ENCODE measurements around the gene SGPP2. TPM values are rescaled to one million over a fixed set of nuclear protein-coding genes. Genes with fewer than 3 reads are reported as not detected.

Gene SGPP2
- polyA plus RNA-seq, 2 of the 4 experiments (the other 2 are of a cell fraction): 0.10 to 0.26 TPM

GRCh38 chr2:222427646-222428301 lies 3.4 kb downstream of the SGPP2 start:
- WGBS (ENCODE audit: missing lambda C conversion rate): 18% methylated on average over 3 of the region's 3 CpGs
- peak; percentile 25 to 54; a peak in 4 of 6 replicates for ATAC-seq
- H3K4me3 ChIP-seq: no peak overlapping the region
- peaks cover 5% of the 10 kb centered on the region; the same call in 1 of the 3 replicates for H3K4me1 ChIP-seq
- ChIA-PET POLR2A (no interaction called here), CTCF (no interaction called here)
- no peak for FAIRE-seq
- peak overlapping the region; percentile 46; the same call in 2 of the 3 replicates for H3K4me2 ChIP-seq
- TF ChIP-seq CHD2 (IDR thresholded peaks at IDR 0.05; ENCODE audit: low read length, partially characterized antibody): no peak
- TF ChIP-seq TFCP2L1 (CRISPR knock-in tag; IDR thresholded peaks at IDR 0.05): no peak
- no peak for TF ChIP-seq TP53 (CRISPR knock-in tag; IDR thresholded peaks at IDR 0.05)
- TF ChIP-seq JUN (IDR thresholded peaks at IDR 0.05): no peak
- no peak for TF ChIP-seq RNF2 (IDR thresholded peaks at IDR 0.05; ENCODE audit: borderline replicate concordance, low read depth)
- no peak for TF ChIP-seq BCL3 (IDR thresholded peaks at IDR 0.05)
- no peak for TF ChIP-seq E2F6 (IDR thresholded peaks at IDR 0.05; ENCODE audit: borderline replicate concordance, low read depth)
- peak in 1 of 2 experiments; percentile 21 for DNase-seq (ENCODE audit: low read depth in 1 of 2, low spot score in 1 of 2)
- H3K27ac ChIP-seq: no peak overlapping the region
- no peaks in the 10 kb centered on the region for H3K9me3 ChIP-seq

GRCh38 chr2:222430071-222430470 lies 5.7 kb downstream of the SGPP2 start:
- no peak overlapping the region for H3K4me3 ChIP-seq
- H3K9me3 ChIP-seq: no peaks in the 10 kb centered on the region
- 39% methylated on average over 3 of the region's 3 CpGs for WGBS (ENCODE audit: missing lambda C conversion rate)
- no peak overlapping the region for H3K27ac ChIP-seq
- ChIA-PET POLR2A (no interaction called here), CTCF (no interaction called here)
- FAIRE-seq (no peak), DNase-seq (ENCODE audit: low read depth in 1 of 2, low spot score in 1 of 2) (no peak), ATAC-seq (no peak)
- H3K4me1 ChIP-seq: peaks cover 5% of the 10 kb centered on the region; the same call in 1 of the 3 replicates
- no peak overlapping the region for H3K4me2 ChIP-seq
- no peak for TF ChIP-seq TP53 (CRISPR knock-in tag; IDR thresholded peaks at IDR 0.05)
- no peak for TF ChIP-seq JUNB (IDR thresholded peaks at IDR 0.05)
- no peak for TF ChIP-seq ATOH8 (CRISPR knock-in tag; IDR thresholded peaks at IDR 0.05; ENCODE audit: low read depth)
- TF ChIP-seq CHD4 (IDR thresholded peaks at IDR 0.05; ENCODE audit: borderline replicate concordance): no peak
- no peak for TF ChIP-seq NR3C1 (IDR thresholded peaks at IDR 0.05)

GRCh38 chr2:222430681-222431080 lies 6.3 kb downstream of the SGPP2 start:
- CTCF ChIA-PET: no interaction called here
- DNase-seq (ENCODE audit: low read depth in 1 of 2, low spot score in 1 of 2) (no peak), FAIRE-seq (no peak), ATAC-seq (no peak)
- POLR2A ChIA-PET: no interaction called here
- Histone ChIP-seq H3K4me1 (peaks cover 5% of the 10 kb centered on the region; the same call in 1 of the 3 replicates), H3K9me3 (no peaks in the 10 kb centered on the region), H3K4me2 (no peak overlapping the region), H3K27ac (no peak overlapping the region), H3K4me3 (no peak overlapping the region)
- no peak for TF ChIP-seq ZSCAN20 (CRISPR knock-in tag; IDR thresholded peaks at IDR 0.05)
- TF ChIP-seq HMGXB4 (CRISPR knock-in tag; IDR thresholded peaks at IDR 0.05; ENCODE audit: borderline replicate concordance): no peak
- TF ChIP-seq MAFK (IDR thresholded peaks at IDR 0.05; ENCODE audit: partially characterized antibody): peak; percentile 48

GRCh38 chr2:222431869-222432268 lies 7.5 kb downstream of the SGPP2 start:
- Histone ChIP-seq H3K4me1 (peaks cover 5% of the 10 kb centered on the region; the same call in 1 of the 3 replicates), H3K4me2 (no peak overlapping the region), H3K9me3 (no peaks in the 10 kb centered on the region), H3K4me3 (no peak overlapping the region), H3K27ac (no peak overlapping the region)
- no peak for DNase-seq (ENCODE audit: low read depth in 1 of 2, low spot score in 1 of 2)
- FAIRE-seq: no peak
- CTCF ChIA-PET: no interaction called here
- TF ChIP-seq RFX5 (IDR thresholded peaks at IDR 0.05) (no peak), NPAS2 (CRISPR knock-in tag; IDR thresholded peaks at IDR 0.05; ENCODE audit: borderline replicate concordance) (no peak), KDM5A (IDR thresholded peaks at IDR 0.05) (no peak), EP300 (IDR thresholded peaks at IDR 0.05) (no peak), REST (IDR thresholded peaks at IDR 0.05) (no peak)
- ATAC-seq: no peak
- 49% methylated on average over 3 of the region's 3 CpGs for WGBS (ENCODE audit: missing lambda C conversion rate)
- POLR2A ChIA-PET: no interaction called here

All from A549 (cell line).